Measurements from ENCODE around the gene LRP6. TPM values are rescaled to one million over a fixed set of nuclear protein-coding genes. Genes with fewer than 3 reads are reported as not detected.
A peak's percentile ranks its signal among the peaks of the same experiment; 100 is the strongest.

The LRP6 gene
- total and polyA plus RNA-seq, 2 donors (not counting 1 experiment from before 2014, with no cell fraction given) = 21.0 to 39.3 TPM

DNA sequence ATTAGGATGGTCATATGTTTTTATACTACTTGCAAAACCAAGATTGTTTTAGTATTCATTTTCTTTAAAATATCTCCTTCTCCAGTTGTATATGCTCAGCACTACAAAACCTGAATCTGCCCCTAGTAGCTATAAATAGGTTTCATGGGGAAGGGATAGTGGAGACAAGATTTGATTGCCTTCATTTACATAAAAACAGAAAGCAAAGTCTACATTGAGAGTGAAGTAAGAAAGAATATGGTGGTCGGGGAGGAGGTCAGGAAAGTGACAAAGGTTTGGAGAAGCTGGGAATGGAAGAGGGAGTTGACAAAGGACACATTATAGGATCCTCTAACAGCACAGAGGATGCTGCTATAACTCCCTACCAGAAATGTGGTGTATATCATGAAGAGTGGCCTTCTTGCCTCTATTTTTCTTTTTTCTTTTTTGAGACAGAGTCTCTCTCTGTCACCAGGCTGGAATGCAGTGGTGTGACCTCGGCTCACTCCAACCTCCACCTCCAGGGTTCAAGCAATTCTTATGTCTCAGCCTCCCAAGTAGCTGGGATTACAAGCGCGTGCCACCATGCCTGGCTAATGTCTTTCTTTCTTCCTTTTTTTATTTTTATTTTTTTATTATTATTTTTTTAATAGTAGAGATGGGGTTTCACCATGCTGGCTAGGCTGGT is 6.6 kb upstream of the LRP6 start:
- DNase-seq (ENCODE audit: low read depth in 2 of 2) = peak in 1 of 2 donors; percentile 61

DNA sequence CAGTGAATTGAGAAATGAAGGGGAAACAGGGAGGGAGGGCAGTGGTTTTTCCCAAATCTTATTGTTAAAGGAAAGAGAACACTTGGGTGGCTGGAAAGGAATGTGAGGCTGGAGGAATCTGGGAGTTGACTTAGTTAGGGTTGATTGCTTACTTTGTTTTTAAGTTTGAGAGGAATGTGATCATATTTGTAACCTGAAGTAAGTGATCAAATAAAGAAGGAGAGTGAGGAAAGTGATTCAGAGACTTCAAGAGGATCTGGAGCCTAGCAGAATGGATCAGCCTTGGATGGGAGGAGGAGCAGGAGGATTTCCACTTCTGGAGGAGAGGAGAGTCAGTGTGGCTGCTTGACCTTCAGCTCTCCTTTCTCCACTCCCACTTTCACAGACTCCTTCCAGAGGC is 6.0 kb upstream of the LRP6 start:
- DNase-seq (ENCODE audit: low read depth in 2 of 2) = peak in 1 of 2 donors; percentile 82
- Histone ChIP-seq H3K9me3 (ENCODE audit: control insufficient read depth, insufficient read depth, low read depth, low read length) (no peaks in the 10 kb centered on the region), H3K27me3 (ENCODE audit: control insufficient read depth, insufficient read depth, low read length) (no peaks in the 10 kb centered on the region), H2AFZ (ENCODE audit: low read length) (peak overlapping the region; percentile 37), H3K4me2 (ENCODE audit: extremely low read depth, insufficient read depth, low read length) (peak overlapping the region; percentile 41), H4K20me1 (ENCODE audit: control insufficient read depth, extremely low read depth, insufficient read depth, low read length) (no peaks in the 10 kb centered on the region), H3K27ac (ENCODE audit: insufficient read depth, low read length) (peak overlapping the region; percentile 51), H3K4me1 (ENCODE audit: control insufficient read depth, extremely low read depth, insufficient read depth, low read length) (peaks cover 5% of the 10 kb centered on the region), H3K4me3 (replicated peaks in 1 of 4; ENCODE audit: control extremely low read depth in 1 of 4, insufficient read depth in 1 of 4, low read depth in 3 of 4, low read length in 4 of 4) (no peak overlapping the region), H3K36me3 (ENCODE audit: control insufficient read depth, insufficient read depth, low read length) (no peaks in the 10 kb centered on the region), H3K79me2 (ENCODE audit: control insufficient read depth, insufficient read depth, low read length) (no peaks in the 10 kb centered on the region), H3K9ac (ENCODE audit: insufficient read depth, low read length) (no peak overlapping the region)
- no peak for TF ChIP-seq EZH2 (IDR thresholded peaks at IDR 0.05; ENCODE audit: low read length, missing control alignments)
- TF ChIP-seq, protein P1, sequence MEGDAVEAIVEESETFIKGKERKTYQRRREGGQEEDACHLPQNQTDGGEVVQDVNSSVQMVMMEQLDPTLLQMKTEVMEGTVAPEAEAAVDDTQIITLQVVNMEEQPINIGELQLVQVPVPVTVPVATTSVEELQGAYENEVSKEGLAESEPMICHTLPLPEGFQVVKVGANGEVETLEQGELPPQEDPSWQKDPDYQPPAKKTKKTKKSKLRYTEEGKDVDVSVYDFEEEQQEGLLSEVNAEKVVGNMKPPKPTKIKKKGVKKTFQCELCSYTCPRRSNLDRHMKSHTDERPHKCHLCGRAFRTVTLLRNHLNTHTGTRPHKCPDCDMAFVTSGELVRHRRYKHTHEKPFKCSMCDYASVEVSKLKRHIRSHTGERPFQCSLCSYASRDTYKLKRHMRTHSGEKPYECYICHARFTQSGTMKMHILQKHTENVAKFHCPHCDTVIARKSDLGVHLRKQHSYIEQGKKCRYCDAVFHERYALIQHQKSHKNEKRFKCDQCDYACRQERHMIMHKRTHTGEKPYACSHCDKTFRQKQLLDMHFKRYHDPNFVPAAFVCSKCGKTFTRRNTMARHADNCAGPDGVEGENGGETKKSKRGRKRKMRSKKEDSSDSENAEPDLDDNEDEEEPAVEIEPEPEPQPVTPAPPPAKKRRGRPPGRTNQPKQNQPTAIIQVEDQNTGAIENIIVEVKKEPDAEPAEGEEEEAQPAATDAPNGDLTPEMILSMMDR (conservative IDR thresholded peaks at IDR 0.05 in 1 of 2, IDR thresholded peaks at IDR 0.05 in 1 of 2; ENCODE audit: low read depth in 1 of 2, low read length in 2 of 2) = no peak

More for the DNA sequence above, 6.6 kb upstream of the LRP6 start:
- no peak for TF ChIP-seq EZH2 (IDR thresholded peaks at IDR 0.05; ENCODE audit: low read length, missing control alignments)
- TF ChIP-seq, protein P1 (conservative IDR thresholded peaks at IDR 0.05 in 1 of 2, IDR thresholded peaks at IDR 0.05 in 1 of 2; ENCODE audit: low read depth in 1 of 2, low read length in 2 of 2) = no peak
- Histone ChIP-seq H3K4me3 (replicated peaks in 1 of 4; ENCODE audit: control extremely low read depth in 1 of 4, insufficient read depth in 1 of 4, low read depth in 3 of 4, low read length in 4 of 4) (no peak overlapping the region), H3K9me3 (ENCODE audit: control insufficient read depth, insufficient read depth, low read depth, low read length) (no peaks in the 10 kb centered on the region), H4K20me1 (ENCODE audit: control insufficient read depth, extremely low read depth, insufficient read depth, low read length) (no peaks in the 10 kb centered on the region), H3K4me2 (ENCODE audit: extremely low read depth, insufficient read depth, low read length) (peak overlapping the region; percentile 41), H3K27me3 (ENCODE audit: control insufficient read depth, insufficient read depth, low read length) (no peaks in the 10 kb centered on the region), H3K27ac (ENCODE audit: insufficient read depth, low read length) (peak overlapping the region; percentile 51), H3K4me1 (ENCODE audit: control insufficient read depth, extremely low read depth, insufficient read depth, low read length) (peaks cover 5% of the 10 kb centered on the region), H3K79me2 (ENCODE audit: control insufficient read depth, insufficient read depth, low read length) (no peaks in the 10 kb centered on the region), H3K9ac (ENCODE audit: insufficient read depth, low read length) (no peak overlapping the region), H3K36me3 (ENCODE audit: control insufficient read depth, insufficient read depth, low read length) (no peaks in the 10 kb centered on the region), H2AFZ (ENCODE audit: low read length) (peak overlapping the region; percentile 38)

DNA sequence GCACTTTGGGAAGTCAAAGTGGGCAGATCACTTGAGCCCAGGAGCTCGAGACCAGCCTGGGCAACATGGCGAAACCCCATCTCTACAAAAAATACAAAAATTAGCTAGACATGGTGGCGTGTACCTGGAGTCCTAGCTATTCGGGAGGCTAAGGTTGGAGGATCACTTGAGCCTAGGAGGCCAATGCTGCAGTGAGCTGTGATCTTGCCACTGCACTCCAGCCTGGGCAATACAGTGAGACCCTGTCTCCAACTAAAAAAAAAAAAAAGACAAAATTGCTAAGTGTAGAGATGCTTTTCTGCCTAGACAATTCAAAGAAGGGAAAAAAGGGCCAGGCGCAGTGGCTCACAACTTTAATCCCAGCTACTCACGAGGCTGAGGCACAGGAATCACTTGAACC is 3.4 kb upstream of the LRP6 start:
- no peak for DNase-seq (ENCODE audit: low read depth in 2 of 2)
- no peak overlapping the region for H3K27ac ChIP-seq (ENCODE audit: insufficient read depth, low read length)

More for the DNA sequence above, 3.4 kb upstream of the LRP6 start:
- no peaks in the 10 kb centered on the region for H3K36me3 ChIP-seq (ENCODE audit: control insufficient read depth, insufficient read depth, low read length)
- H3K79me2 ChIP-seq (ENCODE audit: control insufficient read depth, insufficient read depth, low read length) = peaks cover 15% of the 10 kb centered on the region
- H3K27me3 ChIP-seq (ENCODE audit: control insufficient read depth, insufficient read depth, low read length) = no peaks in the 10 kb centered on the region
- no peak overlapping the region for H3K4me2 ChIP-seq (ENCODE audit: extremely low read depth, insufficient read depth, low read length)
- H4K20me1 ChIP-seq (ENCODE audit: control insufficient read depth, extremely low read depth, insufficient read depth, low read length) = no peaks in the 10 kb centered on the region
- TF ChIP-seq EZH2 (IDR thresholded peaks at IDR 0.05; ENCODE audit: low read length, missing control alignments) = no peak
- TF ChIP-seq, protein P1 (conservative IDR thresholded peaks at IDR 0.05 in 1 of 2, IDR thresholded peaks at IDR 0.05 in 1 of 2; ENCODE audit: low read depth in 1 of 2, low read length in 2 of 2) = no peak
- no peak overlapping the region for H2AFZ ChIP-seq (ENCODE audit: low read length)
- H3K4me1 ChIP-seq (ENCODE audit: control insufficient read depth, extremely low read depth, insufficient read depth, low read length) = peaks cover 5% of the 10 kb centered on the region
- H3K9me3 ChIP-seq (ENCODE audit: control insufficient read depth, insufficient read depth, low read depth, low read length) = no peaks in the 10 kb centered on the region
- no peak overlapping the region for H3K9ac ChIP-seq (ENCODE audit: insufficient read depth, low read length)
- H3K4me3 ChIP-seq (replicated peaks in 1 of 4; ENCODE audit: control extremely low read depth in 1 of 4, insufficient read depth in 1 of 4, low read depth in 3 of 4, low read length in 4 of 4) = no peak overlapping the region
